IMR-90 (cell line): Measurements from ENCODE around the gene CCNE1. TPM values are rescaled to one million over a fixed set of nuclear protein-coding genes. Genes with fewer than 3 reads are reported as not detected.

Experiments used
- ATAC-seq: fragments of 200-7000 bp; cut with Tn5 transposase; 2 replicates; pipeline ENCODE4 v1.9.1; 2020; ENCODE audit warnings: low read depth, mild to moderate bottlenecking, moderate library complexity
- BruUV-seq: library from RNA; stranded (reverse); fragments of 400-500 nt; replicated peaks from 2 replicates; lab custom pipeline; 2021; lab: Mats Ljungman, UMichigan
- CTCF ChIA-PET: fragments of 300-600 bp; formaldehyde crosslinking; extraction: SDS; loops from one replicate; lab custom pipeline; 2021; ENCODE audit warnings: antibody characterized with exemption; lab: Yijun Ruan, JAX
- POLR2A ChIA-PET: fragments of 300-600 bp; sonication (Branson Sonifier 250); formaldehyde crosslinking; loops from one replicate; lab custom pipeline; 2022; ENCODE audit warnings: antibody characterized with exemption; ENCODE audit not compliant: unreplicated experiment; lab: Charles Lee
- DNase-seq: peaks from one replicate; pipeline ENCODE4 v3.0.0; 2013
- H2AFZ ChIP-seq: replicated peaks from 2 replicates; pipeline ENCODE3; 2013; ENCODE audit warnings: low read length, mild to moderate bottlenecking; ENCODE audit not compliant: poor library complexity
- H2AK5ac ChIP-seq: 2 replicates; pipeline ENCODE4 v1.6.1; 2013; ENCODE audit warnings: low read depth, low read length, inconsistent platforms
- H2AK9ac ChIP-seq: replicated peaks from 2 replicates; pipeline ENCODE3; 2013; ENCODE audit warnings: mild to moderate bottlenecking, low read depth, low read length, moderate library complexity; ENCODE audit not compliant: poor library complexity
- H2BK120ac ChIP-seq: 2 replicates; pipeline ENCODE4 v1.6.1; 2013; ENCODE audit warnings: low read depth, low read length, inconsistent platforms
- H2BK15ac ChIP-seq: 3 replicates; pipeline ENCODE4 v1.6.1; 2013; ENCODE audit warnings: low read depth, low read length, inconsistent platforms
- H2BK20ac ChIP-seq: 2 replicates; pipeline ENCODE4 v1.6.1; 2013; ENCODE audit warnings: low read depth, mild to moderate bottlenecking, inconsistent platforms, low read length, moderate library complexity
- H2BK5ac ChIP-seq: 2 replicates; pipeline ENCODE4 v1.6.1; 2013; ENCODE audit warnings: mild to moderate bottlenecking, low read depth, low read length, inconsistent platforms; ENCODE audit not compliant: poor library complexity, severe bottlenecking
- H3K14ac ChIP-seq: replicated peaks from 2 replicates; pipeline ENCODE4 v1.6.1; 2013; ENCODE audit warnings: low read depth, low read length, inconsistent platforms
- H3K18ac ChIP-seq: 2 replicates; pipeline ENCODE4 v1.6.1; 2013; ENCODE audit warnings: low read depth, low read length, control low read depth
- H3K23ac ChIP-seq: 2 replicates; pipeline ENCODE4 v1.6.1; 2013; ENCODE audit warnings: low read depth, low read length, inconsistent platforms
- H3K27ac ChIP-seq: 2 replicates; pipeline ENCODE4 v1.5.1; 2013; ENCODE audit warnings: mild to moderate bottlenecking, control low read depth, low read length; ENCODE audit not compliant: insufficient read depth
- H3K27me3 ChIP-seq: 2 replicates; pipeline ENCODE4 v1.6.1; 2013; ENCODE audit warnings: low read length; ENCODE audit not compliant: control insufficient read depth, insufficient read depth
- H3K36me3 ChIP-seq: 2 replicates; pipeline ENCODE4 v1.6.1; 2013; ENCODE audit warnings: low read length, mixed read lengths; ENCODE audit not compliant: control insufficient read depth, insufficient read depth
- H3K4ac ChIP-seq: 2 replicates; pipeline ENCODE4 v1.6.1; 2013; ENCODE audit warnings: low read depth, low read length, inconsistent platforms
- H3K4me1 ChIP-seq: 2 replicates; pipeline ENCODE4 v1.6.1; 2013; ENCODE audit warnings: low read length, mixed read lengths; ENCODE audit not compliant: control insufficient read depth, insufficient read depth
- H3K4me2 ChIP-seq: 2 replicates; pipeline ENCODE4 v1.6.1; 2013; ENCODE audit warnings: low read depth, mild to moderate bottlenecking, control low read depth, low read length, moderate library complexity
- H3K4me3 ChIP-seq: 2 replicates; pipeline ENCODE4 v1.5.1; 2013; ENCODE audit warnings: low read depth, mild to moderate bottlenecking, control low read depth, low read length, moderate library complexity; ENCODE audit not compliant: insufficient read depth
- H3K56ac ChIP-seq: 2 replicates; pipeline ENCODE4 v1.6.1; 2013; ENCODE audit warnings: low read length, inconsistent platforms; ENCODE audit not compliant: insufficient read depth; ENCODE audit errors: extremely low read depth
- H3K79me1 ChIP-seq, 2 experiments: 2 replicates each; pipeline ENCODE4 v1.6.1; 2013; ENCODE audit warnings: low read length in 2 of 2, inconsistent platforms in 1 of 2, low read depth in 1 of 2
- H3K9ac ChIP-seq: 2 replicates; pipeline ENCODE4 v1.6.1; 2013; ENCODE audit warnings: low read depth, low read length, control low read depth
- H3K9me1 ChIP-seq: 2 replicates; pipeline ENCODE4 v1.6.1; 2013; ENCODE audit warnings: low read length, inconsistent platforms; ENCODE audit not compliant: insufficient read depth
- H3K9me3 ChIP-seq: 2 replicates; pipeline ENCODE4 v1.6.1; 2013; ENCODE audit warnings: low read length; ENCODE audit not compliant: control insufficient read depth, insufficient read depth
- H4K20me1 ChIP-seq: 2 replicates; pipeline ENCODE4 v1.6.1; 2013; ENCODE audit warnings: low read length, inconsistent platforms; ENCODE audit not compliant: insufficient read depth
- H4K5ac ChIP-seq: 2 replicates; pipeline ENCODE4 v1.6.1; 2013; ENCODE audit warnings: mild to moderate bottlenecking, low read depth, low read length, control low read depth
- H4K8ac ChIP-seq, 2 experiments: 2 replicates each; pipeline ENCODE4 v1.6.1; 2013; ENCODE audit warnings: low read depth in 2 of 2, low read length in 2 of 2, control low read depth in 1 of 2, inconsistent platforms in 1 of 2
- H4K91ac ChIP-seq: 2 replicates; pipeline ENCODE4 v1.6.1; 2013; ENCODE audit warnings: low read depth, low read length, inconsistent platforms; ENCODE audit not compliant: insufficient read depth
- CEBPB ChIP-seq: IDR thresholded peaks from 2 replicates; pipeline ENCODE4 v1.6.1; 2012; ENCODE audit warnings: low read depth, low read length, improper control_type of control experiment
- ELK1 ChIP-seq: fragments of 150-350 bp; IDR thresholded peaks from 2 replicates; pipeline ENCODE4 v1.6.1; 2016; ENCODE audit warnings: low read depth, mild to moderate bottlenecking, low read length, moderate library complexity, borderline replicate concordance
- MAZ ChIP-seq: IDR thresholded peaks from 2 replicates; pipeline ENCODE4 v1.6.1; 2012; ENCODE audit warnings: low read depth, mild to moderate bottlenecking, low read length, improper control_type of control experiment, moderate library complexity, borderline replicate concordance
- MXI1 ChIP-seq: IDR thresholded peaks from 2 replicates; pipeline ENCODE4 v1.6.1; 2012; ENCODE audit warnings: low read depth, mild to moderate bottlenecking, low read length, moderate library complexity, borderline replicate concordance
- NFE2L2 ChIP-seq: fragments of 150-350 bp; IDR thresholded peaks from 2 replicates; pipeline ENCODE4 v1.6.1; 2016; ENCODE audit warnings: low read depth, mild to moderate bottlenecking, low read length
- RFX5 ChIP-seq: IDR thresholded peaks from 2 replicates; pipeline ENCODE4 v1.8.0; 2012; ENCODE audit warnings: low read depth, mild to moderate bottlenecking, low read length, moderate library complexity
- SMC3 ChIP-seq: fragments of 150-350 bp; IDR thresholded peaks from 2 replicates; pipeline ENCODE4 v1.6.1; 2016; ENCODE audit warnings: low read depth, mild to moderate bottlenecking, antibody characterized with exemption, low read length, moderate library complexity
- WGBS, 2 experiments: methylation state at CpG; one replicate each; pipeline versions ENCODE4 v1.1.5 to v1.1.7; 2013; ENCODE audit warnings: missing lambda C conversion rate in 2 of 2; ENCODE audit not compliant: insufficient read length in 1 of 2; ENCODE audit errors: extremely low coverage in 2 of 2; 5-methylcytosine and 5-hydroxymethylcytosine counted together
- dilution Hi-C: fragments of 300-500 bp; cut with HindIII; formaldehyde crosslinking; loops from one replicate; pipeline ENCODE4 v1.14.3; 2018; ENCODE audit warnings: low sequenced_read_pairs; ENCODE audit not compliant: unreplicated experiment
- in situ Hi-C: fragments of 300-500 bp; cut with MboI; formaldehyde crosslinking; loops from 3 replicates; pipeline ENCODE4 v1.14.3; 2019; ENCODE audit warnings: low sequenced_read_pairs, inconsistent platforms, mixed read lengths
- intact Hi-C: fragments of 100-400 bp; cut with micrococcal nuclease; formaldehyde crosslinking; loops from 2 replicates; pipeline ENCODE4 v1.10.0; 2022
- polyA plus RNA-seq, 3 experiments: library from polyadenylated mRNA; depleted of rRNA; stranded (reverse); fragments of >200 nt; gene quantifications; 2 replicates each; pipeline ENCODE4 v1.2.3, GENCODE V29; 2012; ENCODE audit warnings: low replicate concordance in 1 of 3
- total RNA-seq: library from RNA; depleted of rRNA; stranded (reverse); fragments of >200 nt; gene quantifications from 2 replicates; pipeline ENCODE4 v1.2.3, GENCODE V29; 2012
- TF ChIP-seq, protein P1 (sequence below): conservative IDR thresholded peaks from 2 replicates; pipeline ENCODE4 v1.5.1; 2012; ENCODE audit warnings: mild to moderate bottlenecking, low read depth, low read length, improper control_type of control experiment
- TF ChIP-seq, protein P2 (sequence below): fragments of 150-350 bp; IDR thresholded peaks from 2 replicates; pipeline ENCODE4 v1.6.1; 2017; ENCODE audit warnings: mild to moderate bottlenecking, antibody characterized with exemption, low read length, low read depth

Gene CCNE1
- total and polyA plus RNA-seq, 2 of the 4 experiments (the other 2 are of a cell fraction) = 6.8 to 7.0 TPM

DNA sequence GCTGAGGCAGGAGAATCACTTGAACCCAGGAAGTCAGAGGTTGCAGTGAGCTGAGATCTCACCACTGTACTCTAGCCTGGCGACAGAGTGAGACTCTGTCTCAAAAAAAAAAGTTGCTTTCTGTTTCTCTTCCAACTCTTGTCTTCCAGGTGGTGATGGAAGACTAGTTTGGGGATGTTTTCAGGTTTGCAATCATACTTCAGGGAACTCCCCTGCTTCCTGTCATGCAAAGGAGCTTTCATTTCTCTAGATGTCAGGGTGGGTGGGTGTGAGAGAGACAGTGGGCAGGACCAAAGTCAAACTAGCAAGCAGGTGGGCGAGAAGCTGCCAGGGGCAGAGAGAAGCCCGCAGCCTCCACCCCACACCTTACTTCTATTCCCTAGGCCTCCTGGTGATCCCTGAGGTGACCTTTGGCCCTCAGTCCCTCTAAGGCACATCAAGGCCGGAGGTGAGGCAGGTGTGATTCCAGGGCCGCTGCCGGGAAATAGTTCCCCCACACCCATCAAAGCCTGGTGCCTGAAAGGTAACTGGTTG is 25.7 kb downstream of the CCNE1 start:
- H3K9me3 ChIP-seq = no peaks in the 10 kb centered on the region
- no peak overlapping the region for H3K4me2 ChIP-seq
- H3K4me3 ChIP-seq = no peak overlapping the region
- no peak overlapping the region for H2AFZ ChIP-seq
- H4K5ac ChIP-seq = no peak overlapping the region
- H2BK5ac ChIP-seq = no peak overlapping the region
- H3K79me1 ChIP-seq = no peaks in the 10 kb centered on the region
- no peak overlapping the region for H3K18ac ChIP-seq
- no peak overlapping the region for H3K14ac ChIP-seq
- no peaks in the 10 kb centered on the region for H3K36me3 ChIP-seq
- H2BK20ac ChIP-seq = no peak overlapping the region
- no peak overlapping the region for H2AK9ac ChIP-seq
- intact Hi-C loops = no loop called here
- no peak overlapping the region for H3K9ac ChIP-seq
- no peak overlapping the region for H4K8ac ChIP-seq
- H3K27me3 ChIP-seq = peaks cover 11% of the 10 kb centered on the region
- H2AK5ac ChIP-seq = no peak overlapping the region
- no CpG with 5 or more reads among the region's 6 CpGs for WGBS, 2 experiments
- TF ChIP-seq MXI1 (no peak), RFX5 (no peak), CEBPB (no peak), NFE2L2 (no peak), SMC3 (no peak), MAZ (no peak), ELK1 (no peak)
- TF ChIP-seq, protein P1, sequence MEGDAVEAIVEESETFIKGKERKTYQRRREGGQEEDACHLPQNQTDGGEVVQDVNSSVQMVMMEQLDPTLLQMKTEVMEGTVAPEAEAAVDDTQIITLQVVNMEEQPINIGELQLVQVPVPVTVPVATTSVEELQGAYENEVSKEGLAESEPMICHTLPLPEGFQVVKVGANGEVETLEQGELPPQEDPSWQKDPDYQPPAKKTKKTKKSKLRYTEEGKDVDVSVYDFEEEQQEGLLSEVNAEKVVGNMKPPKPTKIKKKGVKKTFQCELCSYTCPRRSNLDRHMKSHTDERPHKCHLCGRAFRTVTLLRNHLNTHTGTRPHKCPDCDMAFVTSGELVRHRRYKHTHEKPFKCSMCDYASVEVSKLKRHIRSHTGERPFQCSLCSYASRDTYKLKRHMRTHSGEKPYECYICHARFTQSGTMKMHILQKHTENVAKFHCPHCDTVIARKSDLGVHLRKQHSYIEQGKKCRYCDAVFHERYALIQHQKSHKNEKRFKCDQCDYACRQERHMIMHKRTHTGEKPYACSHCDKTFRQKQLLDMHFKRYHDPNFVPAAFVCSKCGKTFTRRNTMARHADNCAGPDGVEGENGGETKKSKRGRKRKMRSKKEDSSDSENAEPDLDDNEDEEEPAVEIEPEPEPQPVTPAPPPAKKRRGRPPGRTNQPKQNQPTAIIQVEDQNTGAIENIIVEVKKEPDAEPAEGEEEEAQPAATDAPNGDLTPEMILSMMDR = no peak
- TF ChIP-seq, protein P2, sequence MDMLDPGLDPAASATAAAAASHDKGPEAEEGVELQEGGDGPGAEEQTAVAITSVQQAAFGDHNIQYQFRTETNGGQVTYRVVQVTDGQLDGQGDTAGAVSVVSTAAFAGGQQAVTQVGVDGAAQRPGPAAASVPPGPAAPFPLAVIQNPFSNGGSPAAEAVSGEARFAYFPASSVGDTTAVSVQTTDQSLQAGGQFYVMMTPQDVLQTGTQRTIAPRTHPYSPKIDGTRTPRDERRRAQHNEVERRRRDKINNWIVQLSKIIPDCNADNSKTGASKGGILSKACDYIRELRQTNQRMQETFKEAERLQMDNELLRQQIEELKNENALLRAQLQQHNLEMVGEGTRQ = no peak
- no peaks in the 10 kb centered on the region for H3K9me1 ChIP-seq
- dilution Hi-C loops = no loop called here
- H3K4me1 ChIP-seq = no peaks in the 10 kb centered on the region
- in situ Hi-C loops = no loop called here
- no peak overlapping the region for H4K91ac ChIP-seq
- H3K27ac ChIP-seq = no peak overlapping the region
- no peak overlapping the region for H3K56ac ChIP-seq
- POLR2A ChIA-PET = no interaction called here
- no TSS peak for BruUV-seq
- DNase-seq (no peak), ATAC-seq (no peak)
- no peak overlapping the region for H2BK120ac ChIP-seq
- no peak overlapping the region for H3K23ac ChIP-seq
- H4K20me1 ChIP-seq = no peaks in the 10 kb centered on the region
- no peak overlapping the region for H2BK15ac ChIP-seq
- H3K4ac ChIP-seq = no peak overlapping the region
- CTCF ChIA-PET = no interaction called here
